ENCODE data around the gene HECTD4.

GRCh38 chr12:112283546-112283945 is 98.7 kb downstream of the HECTD4 start:
- TF ChIP-seq POLR2A (IDR thresholded peaks at IDR 0.05) (no peak), CTCF (IDR thresholded peaks at IDR 0.05) (no peak)
